ENCODE measurements around the gene RAPGEF1.

GRCh38 chr9:131559421-131560000, 180.4 kb downstream of the RAPGEF1 start:
- TF ChIP-seq CTCF (IDR thresholded peaks at IDR 0.05) = no peak
- no peak for TF ChIP-seq POLR2A (IDR thresholded peaks at IDR 0.05)

All from vagina (tissue), 2 donors.